Stomach (tissue), 9 donors: ENCODE measurements around the gene XRCC3. TPM values are rescaled to one million over a fixed set of nuclear protein-coding genes. Genes with fewer than 3 reads are reported as not detected.
"Not testable (repeated sequence)": the region's sequence is repeated elsewhere in the genome, so short reads cannot be mapped to it uniquely, and the experiment has no call there.

Experiments
- DNase-seq, 2 donors: peaks; one replicate each; pipeline versions ENCODE4 v3.0.0 to v3.0.0-alpha.2; 2013 to 2019
- H3K27ac ChIP-seq, 5 donors: fragments of 200-600 bp in 4 of 5; sonication (generic) in 4 of 5; one replicate each; pipeline ENCODE4 v1.5.1; 2013 to 2019; ENCODE audit warnings: mild to moderate bottlenecking in 1 of 5, moderate library complexity in 1 of 5
- H3K27me3 ChIP-seq, 3 donors: fragments of 200-600 bp; sonication (generic); one replicate each; pipeline ENCODE4 v1.5.1; 2017 to 2019; ENCODE audit warnings: mixed run types in 1 of 3
- H3K36me3 ChIP-seq, 4 donors: fragments of 200-600 bp; sonication (generic); 1 replicate in 3 of 4; 2 replicates in 1 of 4; pipeline ENCODE4 v1.5.1; 2016 to 2019
- H3K4me1 ChIP-seq, 4 donors: fragments of 200-600 bp; sonication (generic); one replicate each; pipeline ENCODE4 v1.5.1; 2016 to 2019
- H3K4me3 ChIP-seq, 4 donors: fragments of 200-600 bp; sonication (generic) in 3 of 4; one replicate each; pipeline ENCODE4 v1.5.1; 2016 to 2019; ENCODE audit warnings: mild to moderate bottlenecking in 1 of 4
- H3K9me3 ChIP-seq, 4 donors: fragments of 200-600 bp; sonication (generic); one replicate each; pipeline ENCODE4 v1.5.1; 2016 to 2019
- CTCF ChIP-seq, 7 experiments: fragments of 450-650 bp in 4 of 7; fragments of 200-600 bp in 3 of 7; sonication (generic) in 3 of 7; IDR thresholded peaks; one replicate each; pipeline ENCODE4 v1.5.1; 2016 to 2019; ENCODE audit warnings: antibody characterized with exemption in 7 of 7, control low read depth in 2 of 7, mild to moderate bottlenecking in 1 of 7
- EP300 ChIP-seq: sonication (generic); formaldehyde crosslinking; IDR thresholded peaks from one replicate; pipeline ENCODE4 v1.6.1; 2017; ENCODE audit warnings: antibody characterized with exemption
- POLR2A ChIP-seq, 4 donors: fragments of 450-650 bp; IDR thresholded peaks; one replicate each; pipeline ENCODE4 v1.6.1; 2016; ENCODE audit warnings: antibody characterized with exemption in 4 of 4, control low read depth in 2 of 4, mild to moderate bottlenecking in 1 of 4, moderate library complexity in 1 of 4
- POLR2AphosphoS5 ChIP-seq, 3 donors: sonication (generic); formaldehyde crosslinking; IDR thresholded peaks; one replicate each; pipeline ENCODE4 v1.6.1; 2016; ENCODE audit warnings: antibody characterized with exemption in 3 of 3
- WGBS, 5 donors: extraction: QIAGEN DNeasy Blood & Tissue Kit in 3 of 5; methylation state at CpG; one replicate each; pipeline versions ENCODE4 v1.1.5 to v1.1.7; 2013 to 2018; 5-methylcytosine and 5-hydroxymethylcytosine counted together
- intact Hi-C: fragments of 100-400 bp; cut with DNase I; formaldehyde crosslinking; loops from one replicate; pipeline ENCODE4 v1.15.1; 2023; ENCODE audit warnings: low total_unique reads
- polyA plus RNA-seq, 3 donors: library from polyadenylated mRNA; stranded (reverse); fragments of 200-250 nt; gene quantifications; one replicate each; pipeline ENCODE4 v1.2.3, GENCODE V29; 2013
- total RNA-seq, 5 donors: library from RNA; depleted of rRNA; stranded (reverse); fragments of >200 nt; gene quantifications; one replicate each; pipeline versions ENCODE4 v1.1.0 to v1.2.3, GENCODE V29; 2014 to 2016
- donor health status: healthy with polysubstance abuse.
- donor health status: Bipolar disorder and iron deficiency.
- donor health status: healthy.

XRCC3 gene
- total and polyA plus RNA-seq, 8 donors: 2.6 to 70.1 (median 6.3) TPM

DNA sequence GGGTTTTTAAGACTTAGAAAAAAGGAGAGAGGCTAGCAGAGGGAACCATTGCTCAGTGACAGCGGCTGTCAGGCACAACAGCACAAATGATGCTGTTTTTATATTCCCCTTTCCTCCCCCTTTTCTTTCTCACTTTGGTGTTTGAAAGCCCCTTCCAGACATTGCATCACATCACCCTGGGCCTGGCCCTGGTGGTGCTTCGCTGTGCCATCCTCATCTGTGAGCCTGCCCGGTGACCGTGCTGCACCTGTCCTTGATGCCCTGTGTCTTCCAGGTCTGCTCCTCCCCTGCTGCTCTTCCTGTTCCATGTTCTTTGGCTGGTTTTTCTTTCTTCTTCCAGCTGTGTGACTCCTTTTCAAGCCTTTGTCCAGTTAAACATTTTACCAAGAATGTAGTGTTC lies 61.4 kb downstream of the XRCC3 start:
- Histone ChIP-seq H3K36me3 (peaks cover 40 to 59% (median 50%) of the 10 kb centered on the region in 4 donors), H3K4me3 (no peak overlapping the region), H3K27me3 (no peaks in the 10 kb centered on the region), H3K4me1 (peaks cover 19 to 73% (median 43%) of the 10 kb centered on the region in 4 donors), H3K27ac (peak overlapping the region in 3 of 5 donors; percentile 19 to 68 (median 35)), H3K9me3 (no peaks in the 10 kb centered on the region)
- DNase-seq: no peak
- no peak for TF ChIP-seq EP300
- no peak for TF ChIP-seq POLR2AphosphoS5 (IDR thresholded peaks at IDR 0.05)
- TF ChIP-seq CTCF (IDR thresholded peaks at IDR 0.05): no peak
- no peak for TF ChIP-seq POLR2A (IDR thresholded peaks at IDR 0.05)
- intact Hi-C loops: no loop called here
- WGBS, 5 donors: 76 to 92% (median 88%) methylated on average over 4 of the region's 4 CpGs

DNA sequence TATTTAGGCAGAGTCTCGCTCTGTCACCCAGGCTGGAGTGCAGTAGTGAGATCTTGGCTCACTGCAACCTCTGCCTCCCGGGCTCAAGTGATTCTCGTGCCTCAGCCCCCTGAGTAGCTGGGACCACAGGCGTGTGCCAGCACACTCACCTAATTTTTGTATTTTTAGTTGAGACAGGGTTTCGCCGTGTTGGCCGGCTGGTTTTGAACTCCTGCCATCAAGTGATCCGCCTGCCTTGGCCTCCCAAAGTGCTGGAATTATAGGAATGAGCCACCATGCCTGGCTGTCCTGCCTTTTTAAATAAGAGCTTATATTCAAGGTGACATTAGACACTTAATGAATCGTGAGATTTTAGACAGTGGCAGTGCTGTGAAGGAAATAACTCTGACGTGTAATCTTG lies 61.9 kb downstream of the XRCC3 start:
- WGBS, 5 donors: 58 to 68% (median 67%) methylated on average over 10 of the region's 10 CpGs
- Histone ChIP-seq H3K36me3 (peaks cover 40 to 59% (median 49%) of the 10 kb centered on the region in 4 donors), H3K4me1 (peaks cover 19 to 73% (median 43%) of the 10 kb centered on the region in 4 donors), H3K27ac (peak overlapping the region in 2 of 5 donors; percentile 19 to 68)
- H3K27me3 ChIP-seq, H3K9me3 ChIP-seq, DNase-seq, H3K4me3 ChIP-seq, intact Hi-C loops: not testable (repeated sequence)

GRCh38 chr14:103652806-103653205 lies 62.4 kb downstream of the XRCC3 start:
- Histone ChIP-seq H3K27ac (peak overlapping the region in 2 of 5 donors; percentile 19 to 68), H3K4me1 (peaks cover 19 to 71% (median 43%) of the 10 kb centered on the region in 4 donors), H3K36me3 (peaks cover 35 to 56% (median 44%) of the 10 kb centered on the region in 4 donors), H3K4me3 (no peak overlapping the region), H3K27me3 (no peaks in the 10 kb centered on the region), H3K9me3 (no peaks in the 10 kb centered on the region)
- TF ChIP-seq CTCF (IDR thresholded peaks at IDR 0.05) (no peak), POLR2A (IDR thresholded peaks at IDR 0.05) (no peak), POLR2AphosphoS5 (IDR thresholded peaks at IDR 0.05) (no peak)
- DNase-seq: no peak
- intact Hi-C loops: no loop called here
- WGBS, 5 donors: 74 to 90% (median 88%) methylated on average over 3 of the region's 3 CpGs

DNA sequence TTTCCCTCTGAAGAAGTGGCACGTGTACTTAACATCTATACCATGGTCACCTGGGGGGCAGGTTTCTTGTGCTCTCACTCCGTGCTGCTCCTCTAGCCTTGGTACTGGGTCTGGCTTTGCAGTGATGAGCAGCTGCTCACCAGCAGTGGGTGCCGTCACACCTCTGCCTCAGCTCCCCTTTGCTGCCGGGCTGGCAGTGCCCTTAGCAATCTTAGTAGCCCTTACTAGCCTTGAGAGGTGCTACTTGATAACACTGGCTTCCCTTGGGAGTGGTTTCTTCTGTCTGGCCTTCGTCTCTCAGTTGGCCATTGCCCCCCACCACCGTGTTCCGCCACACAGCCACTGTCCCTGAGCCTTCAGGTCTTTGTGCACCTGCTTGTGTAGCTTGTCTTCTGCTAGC lies 63.7 kb downstream of the XRCC3 start:
- peaks cover 19 to 61% (median 39%) of the 10 kb centered on the region in 4 donors for H3K4me1 ChIP-seq
- TF ChIP-seq POLR2A (IDR thresholded peaks at IDR 0.05) (no peak), EP300 (no peak), CTCF (IDR thresholded peaks at IDR 0.05) (no peak), POLR2AphosphoS5 (IDR thresholded peaks at IDR 0.05) (no peak)
- no peak for DNase-seq
- intact Hi-C loops: no loop called here
- no peaks in the 10 kb centered on the region for H3K9me3 ChIP-seq
- no peak overlapping the region for H3K4me3 ChIP-seq
- no peaks in the 10 kb centered on the region for H3K27me3 ChIP-seq
- H3K27ac ChIP-seq: no peak overlapping the region
- 71 to 79% (median 74%) methylated on average over 7 of the region's 7 CpGs for WGBS, 5 donors
- peaks cover 23 to 44% (median 32%) of the 10 kb centered on the region in 4 donors for H3K36me3 ChIP-seq

DNA sequence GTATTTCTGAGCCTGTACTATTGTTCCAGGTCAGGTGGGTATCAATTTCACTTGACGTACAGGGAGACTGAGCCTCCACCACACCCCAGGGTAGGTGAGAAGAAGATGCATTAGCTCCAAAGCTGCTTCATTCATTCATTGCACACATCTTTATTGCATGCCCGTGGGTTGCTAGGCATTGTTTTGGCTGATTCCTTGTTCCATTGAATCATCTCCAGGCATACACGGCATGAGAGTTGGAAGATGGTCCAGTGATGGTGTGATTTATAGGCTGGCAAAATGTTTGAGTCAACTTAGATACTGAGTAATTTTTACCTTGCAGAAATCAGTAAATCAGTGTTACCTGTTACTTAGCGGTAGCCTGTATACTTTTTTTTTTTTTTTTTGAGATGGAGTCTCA lies 65.0 kb downstream of the XRCC3 start:
- Histone ChIP-seq H3K9me3 (no peaks in the 10 kb centered on the region), H3K36me3 (peaks cover 11 to 32% (median 18%) of the 10 kb centered on the region in 4 donors), H3K4me1 (peaks cover 19 to 60% (median 42%) of the 10 kb centered on the region in 4 donors), H3K4me3 (no peak overlapping the region), H3K27me3 (no peaks in the 10 kb centered on the region), H3K27ac (no peak overlapping the region)
- intact Hi-C loops: no loop called here
- TF ChIP-seq CTCF (IDR thresholded peaks at IDR 0.05) (no peak), POLR2A (IDR thresholded peaks at IDR 0.05) (no peak), EP300 (no peak), POLR2AphosphoS5 (IDR thresholded peaks at IDR 0.05) (no peak)
- DNase-seq: no peak
- 81 to 85% (median 83%) methylated on average over 4 of the region's 4 CpGs for WGBS, 5 donors
